A673 (cell line): Measurements from ENCODE around the gene EGFR.
"Not testable (repeated sequence)": the region's sequence is repeated elsewhere in the genome, so short reads cannot be mapped to it uniquely, and the experiment has no call there.

ENCODE experiments used
- CTCF ChIP-seq: fragments of 300-800, 200-600 bp; sonication (generic); conservative IDR thresholded peaks from 2 replicates; pipeline ENCODE4 v1.5.1; 2017; ENCODE audit warnings: low read depth, mild to moderate bottlenecking, antibody characterized with exemption, low read length, moderate library complexity, mixed read lengths
- EZH2 ChIP-seq: fragments of 200-600 bp; sonication (generic); IDR thresholded peaks from 2 replicates; pipeline ENCODE4 v1.6.1; 2017; ENCODE audit warnings: borderline replicate concordance, low read depth, mild to moderate bottlenecking, mixed read lengths, antibody characterized with exemption, low read length; ENCODE audit not compliant: poor library complexity, severe bottlenecking

DNA sequence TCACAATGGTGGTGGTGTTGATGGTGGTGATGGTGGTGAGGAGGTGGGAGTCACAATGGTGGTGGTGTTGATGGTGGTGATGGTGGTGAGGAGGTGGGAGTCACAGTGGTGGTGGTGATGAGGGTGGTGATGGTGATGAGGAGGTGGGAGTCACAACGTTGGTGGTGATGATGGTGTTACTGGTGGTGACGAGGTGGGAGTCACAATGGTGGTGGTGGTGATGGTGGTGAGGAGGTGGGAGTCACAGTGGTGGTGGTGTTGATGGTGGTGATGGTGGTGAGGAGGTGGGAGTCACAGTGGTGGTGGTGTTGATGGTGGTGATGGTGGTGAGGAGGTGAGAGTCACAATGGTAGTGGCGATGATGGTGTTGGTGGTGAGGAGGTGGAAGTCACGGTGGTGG is 148.5 kb downstream of the EGFR start:
- not testable (repeated sequence) for TF ChIP-seq CTCF, EZH2
